ENCODE results near the gene COX8A. TPM values are rescaled to one million over a fixed set of nuclear protein-coding genes. Genes with fewer than 3 reads are reported as not detected.

Gene COX8A
- total RNA-seq, 1 donor from 2014 or later = 481 TPM

GRCh38 chr11:64000740-64001483 is 26.5 kb downstream of the COX8A start:
- Histone ChIP-seq H3K27me3 (ENCODE audit: control insufficient read depth in 3 of 3, insufficient read depth in 3 of 3, low read length in 3 of 3) (no peaks in the 10 kb centered on the region), H3K9ac (ENCODE audit: low read depth in 1 of 3, low read length in 3 of 3) (peak overlapping the region in 1 of 3 donors; percentile 50), H3K27ac (ENCODE audit: low read depth, low read length) (no peak overlapping the region), H3K9me3 (ENCODE audit: control insufficient read depth in 3 of 3, low read length in 3 of 3) (no peaks in the 10 kb centered on the region), H3K4me1 (ENCODE audit: control insufficient read depth in 3 of 3, insufficient read depth in 3 of 3, low read length in 3 of 3) (peaks cover 16 to 28% (median 22%) of the 10 kb centered on the region in 3 donors), H3K36me3 (ENCODE audit: control insufficient read depth in 3 of 3, insufficient read depth in 3 of 3, low read length in 3 of 3) (peaks cover 13 to 23% (median 21%) of the 10 kb centered on the region in 3 donors), H3K4me3 (ENCODE audit: low read length in 3 of 3) (peak overlapping the region in 1 of 3 donors; percentile 35)

- no peak overlapping the region for H3K27ac ChIP-seq (ENCODE audit: low read depth, low read length)
- H3K4me3 ChIP-seq (ENCODE audit: low read length in 3 of 3) = no peak overlapping the region
- H3K27me3 ChIP-seq (ENCODE audit: control insufficient read depth in 3 of 3, insufficient read depth in 3 of 3, low read length in 3 of 3) = no peaks in the 10 kb centered on the region
- H3K36me3 ChIP-seq (ENCODE audit: control insufficient read depth in 3 of 3, insufficient read depth in 3 of 3, low read length in 3 of 3) = peaks cover 7 to 15% (median 13%) of the 10 kb centered on the region in 3 donors
- H3K9me3 ChIP-seq (ENCODE audit: control insufficient read depth in 3 of 3, low read length in 3 of 3) = no peaks in the 10 kb centered on the region
- peaks cover 16 to 30% (median 24%) of the 10 kb centered on the region in 3 donors for H3K4me1 ChIP-seq (ENCODE audit: control insufficient read depth in 3 of 3, insufficient read depth in 3 of 3, low read length in 3 of 3)
- H3K9ac ChIP-seq (ENCODE audit: low read depth in 1 of 3, low read length in 3 of 3) = peak overlapping the region in 1 of 3 donors; percentile 25
These were observed 27.3 kb downstream of the COX8A start for GRCh38 chr11:64001484-64002420.

GRCh38 chr11:64003807-64004589 is 29.6 kb downstream of the COX8A start:
- H3K27ac ChIP-seq (ENCODE audit: low read depth, low read length) = no peak overlapping the region
- H3K4me3 ChIP-seq (ENCODE audit: low read length in 3 of 3) = no peak overlapping the region
- peaks cover 23 to 42% (median 37%) of the 10 kb centered on the region in 3 donors for H3K4me1 ChIP-seq (ENCODE audit: control insufficient read depth in 3 of 3, insufficient read depth in 3 of 3, low read length in 3 of 3)
- H3K9me3 ChIP-seq (ENCODE audit: control insufficient read depth in 3 of 3, low read length in 3 of 3) = no peaks in the 10 kb centered on the region
- H3K36me3 ChIP-seq (ENCODE audit: control insufficient read depth in 3 of 3, insufficient read depth in 3 of 3, low read length in 3 of 3) = peaks cover 0 to 6% (median 0%) of the 10 kb centered on the region in 3 donors
- no peak overlapping the region for H3K9ac ChIP-seq (ENCODE audit: low read depth in 1 of 3, low read length in 3 of 3)
- no peaks in the 10 kb centered on the region for H3K27me3 ChIP-seq (ENCODE audit: control insufficient read depth in 3 of 3, insufficient read depth in 3 of 3, low read length in 3 of 3)

- Histone ChIP-seq H3K27me3 (ENCODE audit: control insufficient read depth in 3 of 3, insufficient read depth in 3 of 3, low read length in 3 of 3) (no peaks in the 10 kb centered on the region), H3K36me3 (ENCODE audit: control insufficient read depth in 3 of 3, insufficient read depth in 3 of 3, low read length in 3 of 3) (peaks cover 0 to 6% (median 0%) of the 10 kb centered on the region in 3 donors), H3K27ac (ENCODE audit: low read depth, low read length) (no peak overlapping the region), H3K9ac (ENCODE audit: low read depth in 1 of 3, low read length in 3 of 3) (no peak overlapping the region), H3K4me1 (ENCODE audit: control insufficient read depth in 3 of 3, insufficient read depth in 3 of 3, low read length in 3 of 3) (peaks cover 21 to 41% (median 34%) of the 10 kb centered on the region in 3 donors), H3K4me3 (ENCODE audit: low read length in 3 of 3) (no peak overlapping the region), H3K9me3 (ENCODE audit: control insufficient read depth in 3 of 3, low read length in 3 of 3) (no peaks in the 10 kb centered on the region)
These were observed 30.2 kb downstream of the COX8A start for GRCh38 chr11:64004590-64004984.

GRCh38 chr11:64005691-64006090 is 31.3 kb downstream of the COX8A start:
- peaks cover 21 to 36% (median 32%) of the 10 kb centered on the region in 3 donors for H3K4me1 ChIP-seq (ENCODE audit: control insufficient read depth in 3 of 3, insufficient read depth in 3 of 3, low read length in 3 of 3)
- no peaks in the 10 kb centered on the region for H3K27me3 ChIP-seq (ENCODE audit: control insufficient read depth in 3 of 3, insufficient read depth in 3 of 3, low read length in 3 of 3)
- no peaks in the 10 kb centered on the region for H3K9me3 ChIP-seq (ENCODE audit: control insufficient read depth in 3 of 3, low read length in 3 of 3)
- no peak overlapping the region for H3K27ac ChIP-seq (ENCODE audit: low read depth, low read length)
- H3K4me3 ChIP-seq (ENCODE audit: low read length in 3 of 3) = no peak overlapping the region
- peaks cover 0 to 6% (median 0%) of the 10 kb centered on the region in 3 donors for H3K36me3 ChIP-seq (ENCODE audit: control insufficient read depth in 3 of 3, insufficient read depth in 3 of 3, low read length in 3 of 3)
- no peak overlapping the region for H3K9ac ChIP-seq (ENCODE audit: low read depth in 1 of 3, low read length in 3 of 3)

- Histone ChIP-seq H3K36me3 (ENCODE audit: control insufficient read depth in 3 of 3, insufficient read depth in 3 of 3, low read length in 3 of 3) (peaks cover 0 to 6% (median 0%) of the 10 kb centered on the region in 3 donors), H3K27ac (ENCODE audit: low read depth, low read length) (no peak overlapping the region), H3K9ac (ENCODE audit: low read depth in 1 of 3, low read length in 3 of 3) (peak overlapping the region in 1 of 3 donors; percentile 3), H3K9me3 (ENCODE audit: control insufficient read depth in 3 of 3, low read length in 3 of 3) (no peaks in the 10 kb centered on the region), H3K4me3 (ENCODE audit: low read length in 3 of 3) (no peak overlapping the region), H3K27me3 (ENCODE audit: control insufficient read depth in 3 of 3, insufficient read depth in 3 of 3, low read length in 3 of 3) (no peaks in the 10 kb centered on the region), H3K4me1 (ENCODE audit: control insufficient read depth in 3 of 3, insufficient read depth in 3 of 3, low read length in 3 of 3) (peaks cover 17 to 29% (median 27%) of the 10 kb centered on the region in 3 donors)
These were observed 32.0 kb downstream of the COX8A start for GRCh38 chr11:64006398-64006797.

GRCh38 chr11:64007160-64007628 is 32.8 kb downstream of the COX8A start:
- peak overlapping the region; percentile 43 to 46 (median 45) for H3K4me3 ChIP-seq (ENCODE audit: low read length in 3 of 3)
- no peak overlapping the region for H3K27ac ChIP-seq (ENCODE audit: low read depth, low read length)
- no peak overlapping the region for H3K9ac ChIP-seq (ENCODE audit: low read depth in 1 of 3, low read length in 3 of 3)
- peaks cover 0 to 6% (median 0%) of the 10 kb centered on the region in 3 donors for H3K36me3 ChIP-seq (ENCODE audit: control insufficient read depth in 3 of 3, insufficient read depth in 3 of 3, low read length in 3 of 3)
- no peaks in the 10 kb centered on the region for H3K9me3 ChIP-seq (ENCODE audit: control insufficient read depth in 3 of 3, low read length in 3 of 3)
- no peaks in the 10 kb centered on the region for H3K27me3 ChIP-seq (ENCODE audit: control insufficient read depth in 3 of 3, insufficient read depth in 3 of 3, low read length in 3 of 3)
- peaks cover 9 to 21% (median 19%) of the 10 kb centered on the region in 3 donors for H3K4me1 ChIP-seq (ENCODE audit: control insufficient read depth in 3 of 3, insufficient read depth in 3 of 3, low read length in 3 of 3)

- peaks cover 0 to 6% (median 0%) of the 10 kb centered on the region in 3 donors for H3K36me3 ChIP-seq (ENCODE audit: control insufficient read depth in 3 of 3, insufficient read depth in 3 of 3, low read length in 3 of 3)
- peak overlapping the region in 2 of 3 donors; percentile 23 to 57 for H3K9ac ChIP-seq (ENCODE audit: low read depth in 1 of 3, low read length in 3 of 3)
- no peaks in the 10 kb centered on the region for H3K9me3 ChIP-seq (ENCODE audit: control insufficient read depth in 3 of 3, low read length in 3 of 3)
- H3K27me3 ChIP-seq (ENCODE audit: control insufficient read depth in 3 of 3, insufficient read depth in 3 of 3, low read length in 3 of 3) = no peaks in the 10 kb centered on the region
- peak overlapping the region; percentile 43 to 46 (median 45) for H3K4me3 ChIP-seq (ENCODE audit: low read length in 3 of 3)
- H3K4me1 ChIP-seq (ENCODE audit: control insufficient read depth in 3 of 3, insufficient read depth in 3 of 3, low read length in 3 of 3) = peaks cover 6 to 17% (median 17%) of the 10 kb centered on the region in 3 donors
- H3K27ac ChIP-seq (ENCODE audit: low read depth, low read length) = no peak overlapping the region
These were observed 33.3 kb downstream of the COX8A start for GRCh38 chr11:64007629-64008282.

Data from skeletal muscle tissue (tissue), 4 donors.